ENCODE data around the gene CACTIN.

GRCh38 chr19:3661284-3662238 is 35.0 kb upstream of the CACTIN start:
- TF ChIP-seq EP300 (IDR thresholded peaks at IDR 0.05; ENCODE audit: borderline replicate concordance) (no peak), TAF1 (IDR thresholded peaks at IDR 0.05; ENCODE audit: low read depth) (no peak), USF1 (IDR thresholded peaks at IDR 0.05) (no peak)

Measured in Ishikawa (cell line).